Activated T-cell treated with anti-CD3 and anti-CD28 coated beads, Interleukin-2, amount 50 U/mL, for 4 hours (primary cell): ENCODE data around the gene GBE1. TPM values are rescaled to one million over a fixed set of nuclear protein-coding genes. Genes with fewer than 3 reads are reported as not detected.
A peak's percentile ranks its signal among the peaks of the same experiment; 100 is the strongest.

Experiments
- ATAC-seq, 2 donors: fragments of 200-7000 bp; cut with Tn5 transposase; one replicate each; pipeline ENCODE4 v1.10.0; 2021
- DNase-seq: peaks from one replicate; pipeline ENCODE4 v3.0.0-alpha.2; 2020
- H3K27me3 Mint-ChIP-seq: one replicate; pipeline ENCODE4 v1.8.0; 2021; ENCODE audit warnings: low read depth, mixed read lengths
- H3K36me3 Mint-ChIP-seq: one replicate; pipeline ENCODE4 v1.8.0; 2022; ENCODE audit warnings: mixed read lengths; ENCODE audit not compliant: insufficient read depth
- H3K4me1 Mint-ChIP-seq: one replicate; pipeline ENCODE4 v1.8.0; 2021; ENCODE audit warnings: low read depth, mixed read lengths
- H3K4me3 Mint-ChIP-seq: one replicate; pipeline ENCODE4 v1.8.0; 2021; ENCODE audit warnings: mild to moderate bottlenecking, moderate library complexity, mixed read lengths
- H3K9me3 Mint-ChIP-seq: one replicate; pipeline ENCODE4 v1.8.0; 2021; ENCODE audit warnings: mixed read lengths
- total RNA-seq, 3 donors: library from RNA; stranded (reverse); gene quantifications; one replicate each; pipeline ENCODE4 v1.2.1, GENCODE V29; 2021

The GBE1 gene
- total RNA-seq, 3 donors from 2014 or later: 13.9 to 16.1 (median 14.2) TPM

GRCh38 chr3:81741216-81741615, 20.2 kb downstream of the GBE1 start:
- Mint-ChIP-seq H3K27me3 (no peaks in the 10 kb centered on the region), H3K9me3 (no peaks in the 10 kb centered on the region), H3K36me3 (no peaks in the 10 kb centered on the region), H3K4me3 (no peak overlapping the region), H3K4me1 (peaks cover 4% of the 10 kb centered on the region)
- DNase-seq: no peak
- no peak for ATAC-seq

- H3K4me1 Mint-ChIP-seq: peaks cover 4% of the 10 kb centered on the region
- no peaks in the 10 kb centered on the region for H3K36me3 Mint-ChIP-seq
- H3K4me3 Mint-ChIP-seq: no peak overlapping the region
- H3K9me3 Mint-ChIP-seq: no peaks in the 10 kb centered on the region
- DNase-seq (no peak), ATAC-seq (no peak)
- H3K27me3 Mint-ChIP-seq: no peaks in the 10 kb centered on the region
These were observed 20.7 kb downstream of the GBE1 start for GRCh38 chr3:81740731-81741130.

- DNase-seq (no peak), ATAC-seq (no peak)
- Mint-ChIP-seq H3K27me3 (no peaks in the 10 kb centered on the region), H3K9me3 (peaks cover 3% of the 10 kb centered on the region), H3K4me1 (peaks cover 7% of the 10 kb centered on the region), H3K4me3 (no peak overlapping the region), H3K36me3 (peaks cover 2% of the 10 kb centered on the region)
These were observed 26.1 kb downstream of the GBE1 start for GRCh38 chr3:81735334-81735733.

GRCh38 chr3:81734742-81735141, 26.7 kb downstream of the GBE1 start:
- ATAC-seq: peak in 1 of 2 donors; percentile 25
- DNase-seq: no peak
- Mint-ChIP-seq H3K9me3 (peaks cover 3% of the 10 kb centered on the region), H3K4me3 (no peak overlapping the region), H3K27me3 (no peaks in the 10 kb centered on the region), H3K36me3 (peaks cover 2% of the 10 kb centered on the region), H3K4me1 (peaks cover 7% of the 10 kb centered on the region)

- Mint-ChIP-seq H3K9me3 (peaks cover 3% of the 10 kb centered on the region), H3K4me3 (no peak overlapping the region), H3K27me3 (no peaks in the 10 kb centered on the region), H3K36me3 (peaks cover 2% of the 10 kb centered on the region), H3K4me1 (peaks cover 7% of the 10 kb centered on the region)
- ATAC-seq (no peak), DNase-seq (no peak)
These were observed 28.8 kb downstream of the GBE1 start for GRCh38 chr3:81732642-81733041.

GRCh38 chr3:81728766-81729544, 32.5 kb downstream of the GBE1 start:
- Mint-ChIP-seq H3K4me1 (peaks cover 2% of the 10 kb centered on the region), H3K36me3 (peaks cover 2% of the 10 kb centered on the region), H3K27me3 (no peaks in the 10 kb centered on the region), H3K4me3 (no peak overlapping the region), H3K9me3 (peaks cover 3% of the 10 kb centered on the region)
- ATAC-seq (no peak), DNase-seq (no peak)

DNA sequence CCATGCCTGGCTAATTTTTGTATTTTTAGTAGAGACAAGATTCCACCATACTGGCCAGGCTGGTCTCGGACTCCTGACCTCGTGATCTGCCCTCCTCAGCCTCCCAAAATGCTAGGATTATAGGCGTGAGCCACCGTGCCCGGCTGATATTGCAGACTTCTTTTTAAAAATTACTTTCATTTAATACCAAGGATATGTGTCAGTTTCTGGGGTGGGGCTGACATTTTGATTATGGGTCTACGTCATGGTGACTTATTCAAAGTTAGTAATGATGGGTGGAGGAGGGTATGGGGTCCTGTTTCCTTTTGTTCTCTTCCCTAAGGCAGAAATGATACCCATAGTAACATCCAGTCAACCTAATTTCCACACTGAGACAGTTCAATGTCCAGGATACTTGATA, 34.7 kb downstream of the GBE1 start:
- peaks cover 2% of the 10 kb centered on the region for H3K4me1 Mint-ChIP-seq
- H3K27me3 Mint-ChIP-seq: no peaks in the 10 kb centered on the region
- H3K4me3 Mint-ChIP-seq: no peak overlapping the region
- H3K36me3 Mint-ChIP-seq: peaks cover 2% of the 10 kb centered on the region
- no peak for ATAC-seq
- DNase-seq: no peak
- H3K9me3 Mint-ChIP-seq: peaks cover 3% of the 10 kb centered on the region

DNA sequence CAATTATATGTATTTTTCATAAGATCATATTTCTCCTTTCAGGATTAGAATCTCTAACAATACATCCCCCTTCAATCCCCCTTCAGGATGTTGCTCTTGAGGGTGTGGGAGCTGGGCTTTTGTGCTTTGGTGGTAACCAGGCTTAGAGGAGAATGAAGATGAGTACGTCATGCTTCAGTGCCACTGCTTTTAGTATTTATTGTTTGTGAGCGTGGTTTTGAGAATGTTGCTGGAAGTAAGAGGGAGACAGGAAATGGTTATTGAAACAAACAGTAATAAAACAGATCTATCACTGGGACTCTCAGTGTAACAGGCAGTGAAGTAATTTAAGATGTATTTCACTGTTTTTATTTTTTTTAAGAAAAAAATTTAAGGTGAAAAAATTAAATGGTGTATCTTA, 35.3 kb downstream of the GBE1 start:
- Mint-ChIP-seq H3K4me1 (peaks cover 2% of the 10 kb centered on the region), H3K4me3 (no peak overlapping the region), H3K36me3 (no peaks in the 10 kb centered on the region), H3K27me3 (no peaks in the 10 kb centered on the region), H3K9me3 (no peaks in the 10 kb centered on the region)
- ATAC-seq (no peak), DNase-seq (no peak)

GRCh38 chr3:81723732-81724313, 37.6 kb downstream of the GBE1 start:
- Mint-ChIP-seq H3K9me3 (no peaks in the 10 kb centered on the region), H3K27me3 (no peaks in the 10 kb centered on the region), H3K4me1 (peaks cover 2% of the 10 kb centered on the region), H3K36me3 (no peaks in the 10 kb centered on the region), H3K4me3 (no peak overlapping the region)
- DNase-seq (no peak), ATAC-seq (no peak)

- DNase-seq: no peak
- no peak for ATAC-seq
- Mint-ChIP-seq H3K4me3 (no peak overlapping the region), H3K27me3 (no peaks in the 10 kb centered on the region), H3K36me3 (no peaks in the 10 kb centered on the region), H3K9me3 (no peaks in the 10 kb centered on the region), H3K4me1 (no peaks in the 10 kb centered on the region)
These were observed 43.1 kb downstream of the GBE1 start for GRCh38 chr3:81718311-81718710.

DNA sequence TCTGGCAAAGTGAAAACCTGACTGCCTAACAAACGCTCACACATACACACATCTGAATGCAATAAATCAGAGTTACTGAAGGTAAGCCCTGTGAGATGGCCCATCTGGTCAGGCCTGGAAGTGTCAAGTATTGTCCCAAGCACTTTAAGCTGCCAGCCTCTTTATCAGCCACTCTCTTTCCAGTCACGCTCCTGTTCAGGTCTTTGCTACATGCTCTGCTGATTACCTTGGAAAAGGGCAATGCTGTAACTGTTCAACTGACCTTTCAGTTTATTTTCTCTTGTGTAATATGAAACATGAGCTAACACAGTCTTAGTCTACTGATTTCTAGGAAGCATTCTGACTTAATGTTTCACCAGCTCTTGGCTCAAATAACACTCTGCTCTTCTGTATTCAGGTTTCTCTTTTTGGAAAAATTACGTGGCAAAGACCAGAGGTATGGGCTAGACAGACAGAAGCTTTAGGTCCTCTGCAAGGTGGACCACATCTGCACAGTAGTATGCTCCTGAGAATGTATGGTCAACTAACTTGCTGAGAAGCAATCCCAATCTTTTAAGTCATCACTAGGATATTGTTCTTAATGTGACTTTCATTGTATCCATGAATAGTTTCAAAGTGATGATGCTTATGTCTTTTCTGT, 44.5 kb downstream of the GBE1 start:
- H3K4me3 Mint-ChIP-seq: no peak overlapping the region
- DNase-seq: no peak
- H3K4me1 Mint-ChIP-seq: no peaks in the 10 kb centered on the region
- H3K36me3 Mint-ChIP-seq: peaks cover 3% of the 10 kb centered on the region
- no peak for ATAC-seq
- H3K9me3 Mint-ChIP-seq: peaks cover 3% of the 10 kb centered on the region
- no peaks in the 10 kb centered on the region for H3K27me3 Mint-ChIP-seq

DNA sequence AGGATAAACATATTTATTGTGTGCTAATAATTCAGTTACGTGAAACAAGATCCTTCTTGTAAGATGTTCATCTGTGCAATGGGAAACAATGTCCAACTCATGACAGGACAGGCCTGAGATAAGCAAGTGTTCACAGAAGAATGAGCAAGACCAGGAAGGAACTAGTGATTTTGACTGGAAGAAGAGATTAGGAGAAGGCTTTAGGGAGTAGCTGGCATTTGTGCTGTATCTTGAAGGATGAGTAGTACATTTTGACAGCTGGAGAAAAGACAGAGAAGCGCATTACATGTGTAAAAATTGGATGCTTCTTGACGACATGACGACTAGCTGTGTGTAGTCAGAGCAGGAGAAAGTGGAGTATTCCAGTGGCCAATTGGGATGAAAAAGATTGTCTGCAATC, 48.4 kb downstream of the GBE1 start:
- Mint-ChIP-seq H3K36me3 (peaks cover 3% of the 10 kb centered on the region), H3K4me3 (no peak overlapping the region), H3K27me3 (no peaks in the 10 kb centered on the region), H3K9me3 (peaks cover 3% of the 10 kb centered on the region), H3K4me1 (no peaks in the 10 kb centered on the region)
- no peak for ATAC-seq
- DNase-seq: no peak

GRCh38 chr3:81709606-81710005, 51.8 kb downstream of the GBE1 start:
- ATAC-seq: no peak
- Mint-ChIP-seq H3K4me1 (no peaks in the 10 kb centered on the region), H3K4me3 (no peak overlapping the region), H3K27me3 (no peaks in the 10 kb centered on the region), H3K36me3 (peaks cover 3% of the 10 kb centered on the region), H3K9me3 (peaks cover 3% of the 10 kb centered on the region)
- no peak for DNase-seq

GRCh38 chr3:81707996-81708395, 53.4 kb downstream of the GBE1 start:
- H3K36me3 Mint-ChIP-seq: peaks cover 2% of the 10 kb centered on the region
- H3K4me1 Mint-ChIP-seq: no peaks in the 10 kb centered on the region
- DNase-seq (no peak), ATAC-seq (no peak)
- no peak overlapping the region for H3K4me3 Mint-ChIP-seq
- H3K27me3 Mint-ChIP-seq: no peaks in the 10 kb centered on the region
- peaks cover 2% of the 10 kb centered on the region for H3K9me3 Mint-ChIP-seq

DNA sequence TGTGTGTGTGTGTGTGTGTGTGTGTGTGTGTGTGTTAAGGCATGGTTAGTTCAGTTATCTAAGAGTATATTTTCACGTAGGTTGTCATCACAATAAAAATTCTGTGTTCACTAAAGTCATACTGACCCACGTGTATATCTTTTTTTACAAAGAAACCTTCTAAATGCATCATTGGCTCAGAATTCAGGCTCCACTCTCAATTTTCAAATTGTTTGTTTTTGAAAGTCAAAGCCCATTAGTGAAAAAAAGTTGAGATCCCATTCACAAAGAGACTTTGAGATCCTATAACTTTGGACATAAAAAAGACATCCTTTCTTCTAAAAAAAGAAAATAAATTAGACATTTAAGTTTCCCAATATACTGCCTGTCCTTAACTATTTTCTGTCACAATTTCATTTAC, 59.3 kb downstream of the GBE1 start:
- DNase-seq: no peak
- no peaks in the 10 kb centered on the region for H3K36me3 Mint-ChIP-seq
- no peak overlapping the region for H3K4me3 Mint-ChIP-seq
- no peaks in the 10 kb centered on the region for H3K4me1 Mint-ChIP-seq
- ATAC-seq: no peak
- no peaks in the 10 kb centered on the region for H3K27me3 Mint-ChIP-seq
- H3K9me3 Mint-ChIP-seq: no peaks in the 10 kb centered on the region
